Thyroid gland (tissue), 4 donors: Measurements from ENCODE around the gene DENND5B.

Experiments used
- CTCF ChIP-seq, 6 experiments: fragments of 200-600 bp in 3 of 6; fragments of 450-650 bp in 3 of 6; sonication (generic) in 3 of 6; IDR thresholded peaks; one replicate each; pipeline ENCODE4 v1.5.1; 2016 to 2019; ENCODE audit warnings: antibody characterized with exemption in 6 of 6, mild to moderate bottlenecking in 2 of 6, inconsistent platforms in 1 of 6, moderate library complexity in 1 of 6
- POLR2A ChIP-seq, 2 donors: fragments of 450-650 bp; IDR thresholded peaks; one replicate each; pipeline ENCODE4 v1.6.1; 2017; ENCODE audit warnings: antibody characterized with exemption in 2 of 2, mild to moderate bottlenecking in 2 of 2, moderate library complexity in 1 of 2

GRCh38 chr12:31362115-31362758, 228.7 kb downstream of the DENND5B start:
- no peak for TF ChIP-seq POLR2A (IDR thresholded peaks at IDR 0.05)
- TF ChIP-seq CTCF (IDR thresholded peaks at IDR 0.05) = no peak
